Measurements from ENCODE around the gene TMEM45B.

DNA sequence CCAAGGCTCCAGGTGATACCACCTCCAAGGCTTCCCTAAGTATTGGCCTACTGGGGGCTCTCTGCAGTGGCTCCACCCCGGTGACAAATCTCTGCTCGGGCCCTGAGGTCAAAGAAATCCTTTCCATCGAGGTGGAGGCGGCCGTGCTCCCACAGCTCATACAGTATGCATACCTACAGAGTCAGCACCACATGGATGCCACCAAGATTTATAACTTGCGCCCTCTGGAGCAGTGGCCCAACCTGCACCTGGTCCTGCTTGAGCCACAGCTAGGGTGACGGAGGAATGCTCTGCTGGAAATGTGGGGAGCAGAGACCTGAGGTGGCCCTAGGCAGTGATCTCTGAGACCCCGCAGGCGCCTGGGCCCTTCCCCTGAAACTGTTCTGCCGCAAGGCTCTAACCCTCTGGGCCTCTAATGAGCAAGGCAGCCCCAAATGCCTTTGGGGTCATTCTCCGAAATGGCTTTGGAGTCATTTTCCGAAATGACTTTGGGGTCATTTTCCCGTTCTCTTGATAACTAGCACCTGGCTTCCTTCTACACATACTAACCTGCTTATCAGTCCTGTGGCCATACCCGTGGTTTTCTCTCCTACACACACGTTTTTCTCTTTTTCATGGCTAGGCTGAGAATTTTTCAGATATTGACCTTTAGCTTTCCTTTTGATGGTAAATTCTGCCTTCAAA, 33.9 kb downstream of the TMEM45B start:
- TF ChIP-seq GATA2 (IDR thresholded peaks at IDR 0.05; ENCODE audit: low read depth, low read length) (no peak), GATA3 (IDR thresholded peaks at IDR 0.05; ENCODE audit: low read depth, low read length) (no peak)
